HAP-1 (cell line): ENCODE measurements around the gene ATP8A2.
"Not testable (repeated sequence)": the region's sequence is repeated elsewhere in the genome, so short reads cannot be mapped to it uniquely, and the experiment has no call there.

ENCODE experiments used
- DNase-seq, 2 experiments: peaks; one replicate each; pipeline ENCODE4 v3.0.0-alpha.2; 2016 to 2020; ENCODE audit warnings: low spot score in 2 of 2
- H3K27me3 ChIP-seq: fragments of 250-450 bp; sonication (Bioruptor Pico); 2 replicates; pipeline ENCODE4 v1.5.1; 2020; ENCODE audit warnings: low read depth, mild to moderate bottlenecking, moderate library complexity
- H3K36me3 ChIP-seq: fragments of 250-450 bp; sonication (Bioruptor Pico); replicated peaks from 2 replicates; pipeline ENCODE4 v1.5.1; 2020; ENCODE audit warnings: mild to moderate bottlenecking
- H3K4me1 ChIP-seq: fragments of 250-450 bp; sonication (Bioruptor Pico); 2 replicates; pipeline ENCODE4 v1.5.1; 2020; ENCODE audit warnings: mild to moderate bottlenecking
- H3K4me3 ChIP-seq: fragments of 250-450 bp; sonication (Bioruptor Pico); 2 replicates; pipeline ENCODE4 v1.5.1; 2020; ENCODE audit warnings: mild to moderate bottlenecking, moderate library complexity
- H3K9me3 ChIP-seq: fragments of 250-450 bp; sonication (Bioruptor Pico); 2 replicates; pipeline ENCODE4 v1.5.1; 2020; ENCODE audit warnings: mild to moderate bottlenecking, moderate library complexity
- in situ Hi-C: fragments of 300-500 bp; cut with MboI; formaldehyde crosslinking; loops from 3 replicates; pipeline ENCODE4 v1.14.3; 2020; ENCODE audit warnings: low sequenced_read_pairs, inconsistent platforms, mixed read lengths

ATP8A2 gene

GRCh38 chr13:25494698-25495411, 123.1 kb downstream of the ATP8A2 start:
- Histone ChIP-seq H3K27me3 (no peaks in the 10 kb centered on the region), H3K36me3 (no peaks in the 10 kb centered on the region), H3K9me3 (no peaks in the 10 kb centered on the region), H3K4me1 (no peaks in the 10 kb centered on the region), H3K4me3 (no peak overlapping the region)
- DNase-seq, result no peak
- in situ Hi-C loops, result no loop called here

GRCh38 chr13:25501231-25501630, 129.5 kb downstream of the ATP8A2 start:
- in situ Hi-C loops, result no loop called here
- Histone ChIP-seq H3K9me3 (no peaks in the 10 kb centered on the region), H3K4me1 (no peaks in the 10 kb centered on the region), H3K36me3 (no peaks in the 10 kb centered on the region), H3K27me3 (peaks cover 2% of the 10 kb centered on the region; the same call in 1 of the 2 replicates), H3K4me3 (no peak overlapping the region)
- no peak for DNase-seq

GRCh38 chr13:25502031-25502430, 130.3 kb downstream of the ATP8A2 start:
- in situ Hi-C loops, result no loop called here
- Histone ChIP-seq H3K4me1 (no peaks in the 10 kb centered on the region), H3K4me3 (no peak overlapping the region), H3K36me3 (no peaks in the 10 kb centered on the region), H3K27me3 (peaks cover 2% of the 10 kb centered on the region; the same call in 1 of the 2 replicates), H3K9me3 (no peaks in the 10 kb centered on the region)
- DNase-seq, result no peak

GRCh38 chr13:25502551-25502950, 130.8 kb downstream of the ATP8A2 start:
- no peaks in the 10 kb centered on the region for H3K4me1 ChIP-seq
- in situ Hi-C loops, result no loop called here
- H3K4me3 ChIP-seq, result no peak overlapping the region
- no peak for DNase-seq
- peaks cover 2% of the 10 kb centered on the region; the same call in 1 of the 2 replicates for H3K27me3 ChIP-seq
- no peaks in the 10 kb centered on the region for H3K36me3 ChIP-seq
- no peaks in the 10 kb centered on the region for H3K9me3 ChIP-seq

- H3K4me1 ChIP-seq, result no peaks in the 10 kb centered on the region
- no peaks in the 10 kb centered on the region for H3K9me3 ChIP-seq
- DNase-seq, result no peak
- H3K36me3 ChIP-seq, result no peaks in the 10 kb centered on the region
- peaks cover 6% of the 10 kb centered on the region; the same call in 1 of the 2 replicates for H3K27me3 ChIP-seq
- H3K4me3 ChIP-seq, result no peak overlapping the region
- in situ Hi-C loops, result no loop called here
Observed at GRCh38 chr13:25503856-25504255, 132.1 kb downstream of the ATP8A2 start.

GRCh38 chr13:25507841-25508240, 136.1 kb downstream of the ATP8A2 start:
- Histone ChIP-seq H3K36me3 (no peaks in the 10 kb centered on the region), H3K9me3 (peaks cover 8% of the 10 kb centered on the region), H3K4me3 (no peak overlapping the region), H3K4me1 (no peaks in the 10 kb centered on the region), H3K27me3 (peaks cover 6% of the 10 kb centered on the region; the same call in 1 of the 2 replicates)
- DNase-seq, result no peak
- in situ Hi-C loops, result no loop called here

GRCh38 chr13:25513060-25513459, 141.3 kb downstream of the ATP8A2 start:
- H3K4me3 ChIP-seq, in situ Hi-C loops, H3K9me3 ChIP-seq: not testable (repeated sequence)

GRCh38 chr13:25518441-25518840, 146.7 kb downstream of the ATP8A2 start:
- H3K27me3 ChIP-seq, result no peaks in the 10 kb centered on the region
- no peaks in the 10 kb centered on the region for H3K36me3 ChIP-seq
- in situ Hi-C loops, result no loop called here
- no peak overlapping the region for H3K4me3 ChIP-seq
- no peak for DNase-seq
- H3K4me1 ChIP-seq, result no peaks in the 10 kb centered on the region
- no peaks in the 10 kb centered on the region for H3K9me3 ChIP-seq

More at GRCh38 chr13:25513060-25513459, 141.3 kb downstream of the ATP8A2 start:
- not testable (repeated sequence) for H3K4me1 ChIP-seq, H3K27me3 ChIP-seq, H3K36me3 ChIP-seq, DNase-seq

- H3K9me3 ChIP-seq, result peaks cover 10% of the 10 kb centered on the region; the same call in 1 of the 2 replicates
- H3K4me3 ChIP-seq, result no peak overlapping the region
- no peak for DNase-seq
- no peaks in the 10 kb centered on the region for H3K4me1 ChIP-seq
- in situ Hi-C loops, result no loop called here
- no peaks in the 10 kb centered on the region for H3K36me3 ChIP-seq
- H3K27me3 ChIP-seq, result no peaks in the 10 kb centered on the region
Observed at GRCh38 chr13:25525884-25526283, 154.1 kb downstream of the ATP8A2 start.

- H3K27me3 ChIP-seq, result no peaks in the 10 kb centered on the region
- H3K9me3 ChIP-seq, result peaks cover 10% of the 10 kb centered on the region; the same call in 1 of the 2 replicates
- H3K4me1 ChIP-seq, result no peaks in the 10 kb centered on the region
- H3K4me3 ChIP-seq, result no peak overlapping the region
- in situ Hi-C loops, result no loop called here
- DNase-seq, result no peak
- H3K36me3 ChIP-seq, result no peaks in the 10 kb centered on the region
Observed at GRCh38 chr13:25528266-25528665, 156.5 kb downstream of the ATP8A2 start.

GRCh38 chr13:25529425-25529824, 157.7 kb downstream of the ATP8A2 start:
- Histone ChIP-seq H3K9me3 (peaks cover 10% of the 10 kb centered on the region; the same call in 1 of the 2 replicates), H3K36me3 (no peaks in the 10 kb centered on the region), H3K4me3 (no peak overlapping the region), H3K27me3 (no peaks in the 10 kb centered on the region), H3K4me1 (no peaks in the 10 kb centered on the region)
- no peak for DNase-seq
- in situ Hi-C loops, result no loop called here

GRCh38 chr13:25538276-25538675, 166.5 kb downstream of the ATP8A2 start:
- no peak for DNase-seq
- no peaks in the 10 kb centered on the region for H3K36me3 ChIP-seq
- H3K4me1 ChIP-seq, result no peaks in the 10 kb centered on the region
- H3K9me3 ChIP-seq, result no peaks in the 10 kb centered on the region
- no peak overlapping the region for H3K4me3 ChIP-seq
- in situ Hi-C loops, result no loop called here
- H3K27me3 ChIP-seq, result no peaks in the 10 kb centered on the region

- Histone ChIP-seq H3K27me3 (no peaks in the 10 kb centered on the region), H3K4me3 (no peak overlapping the region), H3K36me3 (no peaks in the 10 kb centered on the region), H3K9me3 (no peaks in the 10 kb centered on the region), H3K4me1 (no peaks in the 10 kb centered on the region)
- in situ Hi-C loops, result no loop called here
- DNase-seq, result no peak
Observed at GRCh38 chr13:25541434-25542123, 169.8 kb downstream of the ATP8A2 start.

GRCh38 chr13:25548991-25549390, 177.2 kb downstream of the ATP8A2 start:
- H3K4me3 ChIP-seq, H3K27me3 ChIP-seq, H3K4me1 ChIP-seq, DNase-seq, H3K9me3 ChIP-seq, in situ Hi-C loops, H3K36me3 ChIP-seq: not testable (repeated sequence)
